ENCODE measurements around the gene SRF. TPM values are rescaled to one million over a fixed set of nuclear protein-coding genes. Genes with fewer than 3 reads are reported as not detected.

Gene SRF
- 10 to 100 TPM; 40.5 to 56.3 TPM for total RNA-seq

- peak; percentile 100 for DNase-seq (ENCODE audit: low spot score)
- H3K9me3 ChIP-seq, result no peaks in the 10 kb centered on the region
- intact Hi-C loops (cut with DNase I), result loop anchor here (5.0 kb wide), 1 partner anchor 159 kb away; the partner anchor contains the start of genes KLHDC3 and MEA1
These were observed at the start of gene SRF for GRCh38 chr6:43170931-43171706. Gene SRF, plus strand, starts transcription at chr6:43171269. Its CDS starts 388 bp downstream, at chr6:43171657.

GRCh38 chr6:43122146-43122545 is 48.9 kb upstream of the SRF start:
- no peak for DNase-seq (ENCODE audit: low spot score)
- intact Hi-C loops (cut with DNase I), result no loop called here
- TF ChIP-seq POLR2AphosphoS5 (IDR thresholded peaks at IDR 0.05), result no peak
- TF ChIP-seq, protein P1, sequence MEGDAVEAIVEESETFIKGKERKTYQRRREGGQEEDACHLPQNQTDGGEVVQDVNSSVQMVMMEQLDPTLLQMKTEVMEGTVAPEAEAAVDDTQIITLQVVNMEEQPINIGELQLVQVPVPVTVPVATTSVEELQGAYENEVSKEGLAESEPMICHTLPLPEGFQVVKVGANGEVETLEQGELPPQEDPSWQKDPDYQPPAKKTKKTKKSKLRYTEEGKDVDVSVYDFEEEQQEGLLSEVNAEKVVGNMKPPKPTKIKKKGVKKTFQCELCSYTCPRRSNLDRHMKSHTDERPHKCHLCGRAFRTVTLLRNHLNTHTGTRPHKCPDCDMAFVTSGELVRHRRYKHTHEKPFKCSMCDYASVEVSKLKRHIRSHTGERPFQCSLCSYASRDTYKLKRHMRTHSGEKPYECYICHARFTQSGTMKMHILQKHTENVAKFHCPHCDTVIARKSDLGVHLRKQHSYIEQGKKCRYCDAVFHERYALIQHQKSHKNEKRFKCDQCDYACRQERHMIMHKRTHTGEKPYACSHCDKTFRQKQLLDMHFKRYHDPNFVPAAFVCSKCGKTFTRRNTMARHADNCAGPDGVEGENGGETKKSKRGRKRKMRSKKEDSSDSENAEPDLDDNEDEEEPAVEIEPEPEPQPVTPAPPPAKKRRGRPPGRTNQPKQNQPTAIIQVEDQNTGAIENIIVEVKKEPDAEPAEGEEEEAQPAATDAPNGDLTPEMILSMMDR (IDR thresholded peaks at IDR 0.05), result no peak
- no peak for TF ChIP-seq POLR2A (IDR thresholded peaks at IDR 0.05)
- Histone ChIP-seq H3K27me3 (replicated peaks; ENCODE audit: insufficient read depth) (no peaks in the 10 kb centered on the region), H3K4me1 (replicated peaks) (peaks cover 6% of the 10 kb centered on the region), H3K4me3 (no peak overlapping the region), H3K36me3 (no peaks in the 10 kb centered on the region), H3K9me3 (no peaks in the 10 kb centered on the region), H3K27ac (no peak overlapping the region)
- WGBS, result 72% methylated on average over 2 of the region's 2 CpGs

More at GRCh38 chr6:43170931-43171706, at the start of gene SRF:
- WGBS, result under 1% methylated on average over 32 of the region's 83 CpGs
- H3K4me3 ChIP-seq, result peak within 1 kb of the TSS; percentile 96 to 98
- peaks cover 0 to 8% of the 10 kb centered on the region in 2 donors for H3K36me3 ChIP-seq
- H3K4me1 ChIP-seq (replicated peaks), result peaks cover 11% of the 10 kb centered on the region
- no peaks in the 10 kb centered on the region for H3K27me3 ChIP-seq (replicated peaks; ENCODE audit: insufficient read depth)
- peak within 1 kb of the TSS; percentile 99 to 100 for H3K27ac ChIP-seq
- peak; percentile 99 for TF ChIP-seq POLR2AphosphoS5 (IDR thresholded peaks at IDR 0.05)
- TF ChIP-seq, protein P1 (IDR thresholded peaks at IDR 0.05), result peak; percentile 59 to 94 (median 90)
- TF ChIP-seq POLR2A (IDR thresholded peaks at IDR 0.05), result no peak

- H3K4me3 ChIP-seq, result no peak overlapping the region
These were observed 47.4 kb upstream of the SRF start for GRCh38 chr6:43123461-43124314.

DNA sequence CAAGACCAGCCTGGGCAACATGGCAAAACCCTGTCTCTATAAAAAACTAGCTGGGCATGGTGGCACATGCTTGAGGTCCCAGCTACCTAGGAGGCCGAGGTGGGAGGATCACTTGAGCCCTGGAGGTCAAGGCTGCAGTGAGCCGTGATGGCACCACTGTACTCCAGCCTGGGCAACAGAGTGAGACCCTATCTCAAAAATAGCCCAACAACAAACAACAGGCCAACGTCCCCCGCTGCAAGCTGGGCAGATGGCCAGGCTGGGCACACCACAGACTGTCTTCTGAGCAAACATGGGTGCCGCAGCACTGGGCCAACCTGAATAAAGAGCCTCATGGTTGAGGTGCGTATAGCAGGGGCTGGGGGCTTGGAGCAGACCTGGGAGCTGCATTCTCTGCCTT is 46.6 kb upstream of the SRF start:
- no peaks in the 10 kb centered on the region for H3K27me3 ChIP-seq (replicated peaks; ENCODE audit: insufficient read depth)
- H3K36me3 ChIP-seq, result no peaks in the 10 kb centered on the region
- no peak for TF ChIP-seq POLR2A (IDR thresholded peaks at IDR 0.05)
- no peak for DNase-seq (ENCODE audit: low spot score)
- H3K4me3 ChIP-seq, result no peak overlapping the region
- H3K4me1 ChIP-seq (replicated peaks), result peaks cover 8% of the 10 kb centered on the region
- intact Hi-C loops (cut with DNase I), result no loop called here
- no peaks in the 10 kb centered on the region for H3K9me3 ChIP-seq
- no peak overlapping the region for H3K27ac ChIP-seq
- 52% methylated on average over 6 of the region's 6 CpGs for WGBS

More at GRCh38 chr6:43123461-43124314, 47.4 kb upstream of the SRF start:
- no peak for DNase-seq (ENCODE audit: low spot score)
- Histone ChIP-seq H3K9me3 (no peaks in the 10 kb centered on the region), H3K36me3 (no peaks in the 10 kb centered on the region), H3K27ac (no peak overlapping the region), H3K4me1 (replicated peaks) (peaks cover 6% of the 10 kb centered on the region), H3K27me3 (replicated peaks; ENCODE audit: insufficient read depth) (no peaks in the 10 kb centered on the region)
- TF ChIP-seq POLR2A (IDR thresholded peaks at IDR 0.05), result no peak
- TF ChIP-seq POLR2AphosphoS5 (IDR thresholded peaks at IDR 0.05), result no peak
- TF ChIP-seq, protein P1 (IDR thresholded peaks at IDR 0.05), result no peak
- intact Hi-C loops (cut with DNase I), result no loop called here
- WGBS, result 43% methylated on average over 25 of the region's 25 CpGs

- Histone ChIP-seq H3K4me1 (replicated peaks) (peaks cover 10% of the 10 kb centered on the region), H3K27ac (no peak overlapping the region), H3K36me3 (no peaks in the 10 kb centered on the region), H3K9me3 (no peaks in the 10 kb centered on the region), H3K27me3 (replicated peaks; ENCODE audit: insufficient read depth) (no peaks in the 10 kb centered on the region), H3K4me3 (no peak overlapping the region)
- DNase-seq (ENCODE audit: low spot score), result no peak
- WGBS, result 72% methylated on average over 6 of the region's 6 CpGs
- intact Hi-C loops (cut with DNase I), result no loop called here
- TF ChIP-seq POLR2AphosphoS5 (IDR thresholded peaks at IDR 0.05) (no peak), POLR2A (IDR thresholded peaks at IDR 0.05) (no peak)
- TF ChIP-seq, protein P1 (IDR thresholded peaks at IDR 0.05), result no peak
These were observed 46.0 kb upstream of the SRF start for GRCh38 chr6:43125119-43125518.

All from prostate gland (tissue), 2 donors.